Hindlimb muscle (tissue), 1 donor: ENCODE results near the gene ZNF891. TPM values are rescaled to one million over a fixed set of nuclear protein-coding genes. Genes with fewer than 3 reads are reported as not detected.

Experiments used
- DNase-seq: peaks from one replicate; pipeline ENCODE4 v3.0.0-alpha.2; 2013
- polyA plus RNA-seq: library from polyadenylated mRNA; unstranded; fragments of 120-200 nt; gene quantifications from one replicate; pipeline ENCODE4 v1.2.1, GENCODE V29; 2013; ENCODE audit not compliant: insufficient read length

ZNF891 gene
- polyA plus RNA-seq, 1 donor = 2.4 TPM

DNA sequence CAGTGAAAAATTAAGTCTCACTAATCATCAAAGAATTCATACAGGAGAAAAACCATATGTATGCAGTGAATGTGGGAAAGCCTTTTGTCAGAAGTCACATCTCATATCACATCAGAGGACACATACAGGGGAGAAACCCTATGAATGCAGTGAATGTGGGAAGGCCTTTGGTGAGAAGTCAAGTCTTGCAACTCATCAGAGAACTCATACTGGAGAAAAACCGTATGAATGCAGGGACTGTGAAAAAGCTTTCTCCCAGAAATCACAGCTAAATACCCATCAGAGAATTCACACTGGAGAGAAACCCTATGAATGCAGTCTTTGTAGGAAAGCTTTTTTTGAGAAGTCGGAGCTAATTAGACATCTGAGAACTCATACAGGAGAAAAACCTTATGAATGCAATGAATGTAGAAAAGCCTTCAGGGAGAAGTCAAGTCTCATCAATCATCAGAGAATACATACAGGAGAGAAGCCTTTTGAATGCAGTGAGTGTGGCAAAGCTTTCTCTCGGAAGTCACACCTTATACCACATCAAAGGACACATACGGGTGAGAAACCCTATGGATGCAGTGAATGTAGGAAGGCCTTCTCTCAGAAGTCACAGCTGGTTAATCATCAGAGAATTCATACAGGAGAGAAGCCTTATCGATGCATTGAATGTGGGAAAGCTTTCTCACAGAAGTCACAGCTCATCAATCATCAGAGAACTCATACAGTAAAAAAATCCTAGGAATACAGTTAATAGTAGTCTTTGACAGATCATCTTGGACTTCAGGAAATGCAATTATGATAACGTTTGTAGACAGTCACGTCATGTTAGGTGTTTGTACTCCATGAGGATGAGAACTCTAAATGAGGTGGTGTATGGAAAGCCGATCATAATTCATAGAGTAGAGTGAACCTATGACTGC is 71.6 kb downstream of the ZNF891 start:
- DNase-seq = no peak

- no peak for DNase-seq
Observed at GRCh38 chr12:133057446-133057845, 72.6 kb downstream of the ZNF891 start.

Other genes with a start within 250 kb of the ZNF891 start
- gene CHFR, start 242.7 kb downstream of the ZNF891 start, polyA plus RNA-seq = 20.0 TPM
- gene ZNF605, start 174.0 kb downstream of the ZNF891 start, polyA plus RNA-seq = 13.5 TPM
- 7.9 TPM for gene ZNF26, start 143.9 kb downstream of the ZNF891 start, polyA plus RNA-seq
- gene ZNF84, start 92.8 kb downstream of the ZNF891 start, polyA plus RNA-seq = 28.3 TPM
- gene ZNF140, start 49.4 kb downstream of the ZNF891 start, polyA plus RNA-seq = 14.9 TPM
- gene ZNF10, start 353 bp upstream of the ZNF891 start, polyA plus RNA-seq = 6.2 TPM
- 10.2 TPM for gene ZNF268, start 51.2 kb upstream of the ZNF891 start, polyA plus RNA-seq
- not detected for gene ANHX, start 105.6 kb upstream of the ZNF891 start, polyA plus RNA-seq